ENCODE results near the gene KCNMB2.

- TF ChIP-seq GATA2 (CRISPR knock-in tag; IDR thresholded peaks at IDR 0.05) (no peak), CTCF (IDR thresholded peaks at IDR 0.05) (no peak), TAF1 (IDR thresholded peaks at IDR 0.05; ENCODE audit: borderline replicate concordance, low read depth, low read length) (no peak), GABPA (IDR thresholded peaks at IDR 0.05; ENCODE audit: low read depth) (no peak), FOXM1 (IDR thresholded peaks at IDR 0.05; ENCODE audit: low read depth) (no peak), EP300 (IDR thresholded peaks at IDR 0.05; ENCODE audit: borderline replicate concordance in 1 of 2, low read depth in 1 of 2, low read length in 1 of 2) (no peak), TCF12 (IDR thresholded peaks at IDR 0.05) (no peak), SIN3A (IDR thresholded peaks at IDR 0.05; ENCODE audit: borderline replicate concordance, low read depth, low read length) (no peak)
Measured at GRCh38 chr3:178665747-178666146, 129.5 kb downstream of the KCNMB2 start.

Data from SK-N-SH (cell line).